HEK293 (cell line): ENCODE measurements around the gene NRP2.

Experiments
- MZF1 ChIP-seq: fragments of 450-650 bp; formaldehyde crosslinking; IDR thresholded peaks from 2 replicates; pipeline ENCODE4 v1.5.1; 2017; ENCODE audit warnings: missing biosample characterization, missing genetic modification characterization, borderline replicate concordance
- SP3 ChIP-seq: fragments of 450-650 bp; formaldehyde crosslinking; IDR thresholded peaks from 2 replicates; pipeline ENCODE4 v1.5.1; 2016; ENCODE audit warnings: missing biosample characterization, missing genetic modification characterization
- ZBTB1 ChIP-seq: fragments of 450-650 bp; formaldehyde crosslinking; IDR thresholded peaks from 2 replicates; pipeline ENCODE4 v1.5.1; 2016; ENCODE audit warnings: missing biosample characterization, missing genetic modification characterization
- ZFP3 ChIP-seq: fragments of 450-650 bp; formaldehyde crosslinking; IDR thresholded peaks from 2 replicates; pipeline ENCODE4 v1.5.1; 2016; ENCODE audit warnings: low read depth, missing biosample characterization, missing genetic modification characterization
- ZNF19 ChIP-seq: fragments of 450-650 bp; formaldehyde crosslinking; IDR thresholded peaks from 2 replicates; pipeline ENCODE4; 2016; ENCODE audit warnings: missing biosample characterization, missing genetic modification characterization, low read depth
- ZNF214 ChIP-seq: fragments of 450-650 bp; formaldehyde crosslinking; IDR thresholded peaks from 2 replicates; pipeline ENCODE4 v1.5.1; 2017; ENCODE audit warnings: missing biosample characterization, mild to moderate bottlenecking, missing genetic modification characterization, borderline replicate concordance
- ZNF670 ChIP-seq: fragments of 450-650 bp; formaldehyde crosslinking; IDR thresholded peaks from 2 replicates; pipeline ENCODE4 v1.5.1; 2016; ENCODE audit warnings: missing biosample characterization, missing genetic modification characterization, low read depth
- ZNF768 ChIP-seq: fragments of 450-650 bp; formaldehyde crosslinking; IDR thresholded peaks from 2 replicates; pipeline ENCODE4 v1.5.1; 2018; ENCODE audit warnings: missing biosample characterization, mild to moderate bottlenecking, missing genetic modification characterization
- ZNF776 ChIP-seq: fragments of 450-650 bp; formaldehyde crosslinking; IDR thresholded peaks from 2 replicates; pipeline ENCODE4 v1.5.0; 2017; ENCODE audit warnings: missing biosample characterization, missing genetic modification characterization, borderline replicate concordance
- TF ChIP-seq, protein P1 (sequence below): fragments of 450-650 bp; formaldehyde crosslinking; IDR thresholded peaks from 2 replicates; pipeline ENCODE4 v1.5.1; 2016; ENCODE audit warnings: missing biosample characterization, missing genetic modification characterization
- TF ChIP-seq, protein P2 (sequence below): fragments of 450-650 bp; formaldehyde crosslinking; IDR thresholded peaks from 2 replicates; pipeline ENCODE4 v1.5.1; 2016; ENCODE audit warnings: missing biosample characterization, missing genetic modification characterization
- TF ChIP-seq, protein P3 (sequence below): fragments of 450-650 bp; formaldehyde crosslinking; IDR thresholded peaks from 2 replicates; pipeline ENCODE4 v1.5.1; 2016; ENCODE audit warnings: missing biosample characterization, missing genetic modification characterization

DNA sequence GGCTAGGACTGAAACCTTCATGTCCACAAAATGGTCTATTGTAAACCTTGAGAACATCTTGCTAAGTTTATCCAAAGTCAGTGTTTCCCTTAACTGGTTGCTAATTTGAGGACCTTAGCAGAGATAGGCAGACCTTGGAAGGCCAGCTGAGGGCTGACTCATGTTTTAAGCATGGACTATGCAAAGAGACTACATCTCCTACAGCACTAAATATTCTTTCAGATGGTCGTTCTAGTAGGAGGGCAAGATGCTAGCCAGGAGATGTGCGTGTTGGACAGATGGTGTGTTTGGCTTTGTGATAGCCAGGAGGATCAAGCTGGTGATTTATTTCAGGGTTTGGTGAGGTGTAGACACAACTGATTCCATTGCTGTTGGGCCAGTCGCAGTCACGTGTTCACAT is 75.8 kb downstream of the NRP2 start:
- TF ChIP-seq, protein P1, sequence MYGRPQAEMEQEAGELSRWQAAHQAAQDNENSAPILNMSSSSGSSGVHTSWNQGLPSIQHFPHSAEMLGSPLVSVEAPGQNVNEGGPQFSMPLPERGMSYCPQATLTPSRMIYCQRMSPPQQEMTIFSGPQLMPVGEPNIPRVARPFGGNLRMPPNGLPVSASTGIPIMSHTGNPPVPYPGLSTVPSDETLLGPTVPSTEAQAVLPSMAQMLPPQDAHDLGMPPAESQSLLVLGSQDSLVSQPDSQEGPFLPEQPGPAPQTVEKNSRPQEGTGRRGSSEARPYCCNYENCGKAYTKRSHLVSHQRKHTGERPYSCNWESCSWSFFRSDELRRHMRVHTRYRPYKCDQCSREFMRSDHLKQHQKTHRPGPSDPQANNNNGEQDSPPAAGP (tag by site-specific recombination): no peak
- TF ChIP-seq, protein P2, sequence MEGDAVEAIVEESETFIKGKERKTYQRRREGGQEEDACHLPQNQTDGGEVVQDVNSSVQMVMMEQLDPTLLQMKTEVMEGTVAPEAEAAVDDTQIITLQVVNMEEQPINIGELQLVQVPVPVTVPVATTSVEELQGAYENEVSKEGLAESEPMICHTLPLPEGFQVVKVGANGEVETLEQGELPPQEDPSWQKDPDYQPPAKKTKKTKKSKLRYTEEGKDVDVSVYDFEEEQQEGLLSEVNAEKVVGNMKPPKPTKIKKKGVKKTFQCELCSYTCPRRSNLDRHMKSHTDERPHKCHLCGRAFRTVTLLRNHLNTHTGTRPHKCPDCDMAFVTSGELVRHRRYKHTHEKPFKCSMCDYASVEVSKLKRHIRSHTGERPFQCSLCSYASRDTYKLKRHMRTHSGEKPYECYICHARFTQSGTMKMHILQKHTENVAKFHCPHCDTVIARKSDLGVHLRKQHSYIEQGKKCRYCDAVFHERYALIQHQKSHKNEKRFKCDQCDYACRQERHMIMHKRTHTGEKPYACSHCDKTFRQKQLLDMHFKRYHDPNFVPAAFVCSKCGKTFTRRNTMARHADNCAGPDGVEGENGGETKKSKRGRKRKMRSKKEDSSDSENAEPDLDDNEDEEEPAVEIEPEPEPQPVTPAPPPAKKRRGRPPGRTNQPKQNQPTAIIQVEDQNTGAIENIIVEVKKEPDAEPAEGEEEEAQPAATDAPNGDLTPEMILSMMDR (tag by site-specific recombination): no peak
- no peak for TF ChIP-seq ZNF19 (tag by site-specific recombination)
- TF ChIP-seq, protein P3, sequence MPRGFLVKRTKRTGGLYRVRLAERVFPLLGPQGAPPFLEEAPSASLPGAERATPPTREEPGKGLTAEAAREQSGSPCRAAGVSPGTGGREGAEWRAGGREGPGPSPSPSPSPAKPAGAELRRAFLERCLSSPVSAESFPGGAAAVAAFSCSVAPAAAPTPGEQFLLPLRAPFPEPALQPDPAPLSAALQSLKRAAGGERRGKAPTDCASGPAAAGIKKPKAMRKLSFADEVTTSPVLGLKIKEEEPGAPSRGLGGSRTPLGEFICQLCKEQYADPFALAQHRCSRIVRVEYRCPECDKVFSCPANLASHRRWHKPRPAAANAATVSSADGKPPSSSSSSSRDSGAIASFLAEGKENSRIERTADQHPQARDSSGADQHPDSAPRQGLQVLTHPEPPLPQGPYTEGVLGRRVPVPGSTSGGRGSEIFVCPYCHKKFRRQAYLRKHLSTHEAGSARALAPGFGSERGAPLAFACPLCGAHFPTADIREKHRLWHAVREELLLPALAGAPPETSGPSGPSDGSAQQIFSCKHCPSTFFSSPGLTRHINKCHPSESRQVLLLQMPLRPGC (tag by site-specific recombination): no peak
- no peak for TF ChIP-seq ZNF214
- no peak for TF ChIP-seq ZNF670 (tag by site-specific recombination)
- TF ChIP-seq ZFP3: no peak
- no peak for TF ChIP-seq MZF1 (tag by site-specific recombination)
- TF ChIP-seq SP3 (tag by site-specific recombination): no peak
- no peak for TF ChIP-seq ZNF776
- no peak for TF ChIP-seq ZBTB1
- TF ChIP-seq ZNF768: no peak
